Omental fat pad (tissue), 4 donors: ENCODE measurements around the gene EED. TPM values are rescaled to one million over a fixed set of nuclear protein-coding genes. Genes with fewer than 3 reads are reported as not detected.
"Not testable (repeated sequence)": the region's sequence is repeated elsewhere in the genome, so short reads cannot be mapped to it uniquely, and the experiment has no call there.

Source experiments
- ATAC-seq: fragments of 150-250 bp; one replicate; pipeline ENCODE4 v1.9.1; 2016; ENCODE audit warnings: mild to moderate bottlenecking, moderate library complexity; ENCODE audit not compliant: low FRiP score
- DNase-seq: peaks from one replicate; pipeline ENCODE4 v3.0.0-alpha.2; 2019; ENCODE audit warnings: low spot score
- CTCF ChIP-seq, 3 donors: fragments of 450-650 bp; IDR thresholded peaks; one replicate each; pipeline ENCODE4 v1.5.1; 2016 to 2017; ENCODE audit warnings: antibody characterized with exemption in 3 of 3, mild to moderate bottlenecking in 3 of 3, moderate library complexity in 2 of 3
- total RNA-seq, 4 donors: library from RNA; depleted of rRNA; stranded (reverse); fragments of >200 nt; gene quantifications; one replicate each; pipeline ENCODE4 v1.1.0, GENCODE V29; 2016

Gene EED
- total RNA-seq, 4 donors from 2014 or later: 13.2 to 29.6 (median 18.9) TPM

- TF ChIP-seq CTCF (IDR thresholded peaks at IDR 0.05): no peak
- no peak for DNase-seq
- ATAC-seq: no peak
Observed at GRCh38 chr11:86275493-86276370, 31.2 kb downstream of the EED start.

- no peak for TF ChIP-seq CTCF (IDR thresholded peaks at IDR 0.05)
- no peak for ATAC-seq
- no peak for DNase-seq
Observed at GRCh38 chr11:86277741-86278140, 33.2 kb downstream of the EED start.

GRCh38 chr11:86278226-86278625 lies 33.7 kb downstream of the EED start:
- no peak for DNase-seq
- no peak for ATAC-seq
- TF ChIP-seq CTCF (IDR thresholded peaks at IDR 0.05): no peak

- TF ChIP-seq CTCF (IDR thresholded peaks at IDR 0.05): no peak
- DNase-seq (no peak), ATAC-seq (no peak)
Observed at GRCh38 chr11:86279747-86280146, 35.2 kb downstream of the EED start.

GRCh38 chr11:86287468-86287796 lies 42.9 kb downstream of the EED start:
- ATAC-seq (no peak), DNase-seq (no peak)
- TF ChIP-seq CTCF (IDR thresholded peaks at IDR 0.05): no peak

- no peak for ATAC-seq
- no peak for TF ChIP-seq CTCF (IDR thresholded peaks at IDR 0.05)
- no peak for DNase-seq
Observed at GRCh38 chr11:86288776-86289507, 44.4 kb downstream of the EED start.

GRCh38 chr11:86289508-86290280 lies 45.1 kb downstream of the EED start:
- ATAC-seq, DNase-seq: not testable (repeated sequence)
